AG09319 (cell line): ENCODE results near the gene PRRT1.

ENCODE experiments used
- DNase-seq: peaks from one replicate; pipeline ENCODE4 v3.0.0-alpha.2; 2010; ENCODE audit warnings: low read depth; ENCODE audit errors: extremely low read depth
- CTCF ChIP-seq: IDR thresholded peaks from 2 replicates; pipeline ENCODE4 v1.5.1; 2011; ENCODE audit warnings: low read depth, mild to moderate bottlenecking, inconsistent platforms, low read length, moderate library complexity

PRRT1 gene

GRCh38 chr6:32167761-32168262, 16.1 kb upstream of the PRRT1 start:
- TF ChIP-seq CTCF, result no peak
- DNase-seq, result no peak

GRCh38 chr6:32167154-32167760, 15.5 kb upstream of the PRRT1 start:
- no peak for TF ChIP-seq CTCF
- DNase-seq, result no peak

GRCh38 chr6:32166411-32167061, 14.8 kb upstream of the PRRT1 start:
- DNase-seq, result no peak
- TF ChIP-seq CTCF, result no peak; the same call in 1 of the 2 replicates

- DNase-seq, result no peak
- TF ChIP-seq CTCF, result no peak
Observed at GRCh38 chr6:32164295-32164694, 12.6 kb upstream of the PRRT1 start, which contains the start of gene EGFL8. Gene EGFL8, plus strand, starts transcription at chr6:32164595. Its CDS starts 1,571 bp downstream, at chr6:32166166.

GRCh38 chr6:32163559-32164258, 12.0 kb upstream of the PRRT1 start:
- no peak for DNase-seq
- no peak for TF ChIP-seq CTCF

- no peak for DNase-seq
- no peak for TF ChIP-seq CTCF
Observed at GRCh38 chr6:32158052-32158451, 6.3 kb upstream of the PRRT1 start.

- DNase-seq, result no peak
- no peak for TF ChIP-seq CTCF
Observed at GRCh38 chr6:32156891-32157290, 5.2 kb upstream of the PRRT1 start.
